GM19193 (cell line): ENCODE measurements around the gene PPM1L.

ENCODE experiments used
- POLR2A ChIP-seq: IDR thresholded peaks from 4 replicates; pipeline ENCODE4 v1.6.1; 2011; ENCODE audit not compliant: insufficient read depth, insufficient read length; ENCODE audit errors: extremely low read depth

Gene PPM1L

GRCh38 chr3:161031134-161031533 is 275.1 kb downstream of the PPM1L start:
- no peak for TF ChIP-seq POLR2A

GRCh38 chr3:161035711-161036110 is 279.7 kb downstream of the PPM1L start:
- TF ChIP-seq POLR2A = no peak

- TF ChIP-seq POLR2A = no peak
Observed at GRCh38 chr3:161038725-161039124, 282.7 kb downstream of the PPM1L start.

GRCh38 chr3:161042023-161042501 is 286.0 kb downstream of the PPM1L start:
- no peak for TF ChIP-seq POLR2A

- TF ChIP-seq POLR2A = no peak
Observed at GRCh38 chr3:161043336-161044035, 287.5 kb downstream of the PPM1L start.

GRCh38 chr3:161049683-161050248 is 293.7 kb downstream of the PPM1L start:
- no peak for TF ChIP-seq POLR2A

- TF ChIP-seq POLR2A = no peak
Observed at GRCh38 chr3:161050935-161051334, 294.9 kb downstream of the PPM1L start.

GRCh38 chr3:161051856-161052255 is 295.8 kb downstream of the PPM1L start:
- no peak for TF ChIP-seq POLR2A

GRCh38 chr3:161054860-161055604 is 299.0 kb downstream of the PPM1L start:
- TF ChIP-seq POLR2A = no peak

- TF ChIP-seq POLR2A = no peak
Observed at GRCh38 chr3:161064413-161064812, 308.4 kb downstream of the PPM1L start.

- no peak for TF ChIP-seq POLR2A
Observed at GRCh38 chr3:161066930-161067329, 310.9 kb downstream of the PPM1L start.

- no peak for TF ChIP-seq POLR2A
Observed at GRCh38 chr3:161067335-161067734, 311.3 kb downstream of the PPM1L start.

GRCh38 chr3:161069511-161070251 is 313.6 kb downstream of the PPM1L start:
- TF ChIP-seq POLR2A = no peak

- no peak for TF ChIP-seq POLR2A
Observed at GRCh38 chr3:161070252-161070930, 314.4 kb downstream of the PPM1L start.
